K562 (cell line): Measurements from ENCODE around the gene ACTR5. TPM values are rescaled to one million over a fixed set of nuclear protein-coding genes. Genes with fewer than 3 reads are reported as not detected.

ENCODE experiments used
- ATAC-seq: fragments of 200-7000 bp; cut with Tn5 transposase; 3 replicates; pipeline ENCODE4 v1.9.1; 2020; ENCODE audit warnings: moderate library complexity
- BruUV-seq: library from RNA; stranded (reverse); fragments of 400-500 nt; replicated peaks from 2 replicates; lab custom pipeline; 2021; lab: Mats Ljungman, UMichigan
- CTCF ChIA-PET: fragments of 300-600 bp; formaldehyde crosslinking; extraction: SDS; loops from one replicate; lab custom pipeline; 2021; ENCODE audit warnings: low intra/inter-chr PET ratio; lab: Yijun Ruan, JAX
- POLR2A ChIA-PET: fragments of 300-600, 350-650 bp; sonication (Branson Sonifier 250); formaldehyde crosslinking; extraction: SDS; loops from one replicate; lab custom pipeline; 2021; ENCODE audit warnings: antibody characterized with exemption, inconsistent platforms; lab: Yijun Ruan, JAX
- DNase-seq, 4 experiments: peaks; one replicate each; pipeline versions ENCODE4 v3.0.0 to v3.0.0-alpha.2; 2011 to 2018; ENCODE audit warnings: low spot score in 3 of 4, mixed read lengths in 3 of 4; ENCODE audit errors: extremely low read depth in 1 of 4
- FAIRE-seq: peaks from 2 replicates; lab custom pipeline; 2011; peaks lifted over from hg19 to GRCh38; lab: Jason Lieb, UNC
- H2AFZ ChIP-seq: 2 replicates; pipeline ENCODE4 v1.6.0; 2011; ENCODE audit warnings: low read depth, low read length, control low read depth, inconsistent platforms
- H3K27ac ChIP-seq: fragments of 200-600 bp; 3 replicates; pipeline ENCODE4 v1.8.0; 2011; ENCODE audit warnings: low read depth, mild to moderate bottlenecking, control low read depth, inconsistent platforms, low read length, moderate library complexity, mixed read lengths; ENCODE audit errors: extremely low read depth
- H3K27me3 ChIP-seq, 2 experiments: fragments of 300-600 bp in 1 of 2; 2 replicates in 1 of 2; 3 replicates in 1 of 2; pipeline versions ENCODE4 v1.6.0 to v1.8.0; 2011; ENCODE audit warnings: inconsistent platforms in 2 of 2, low read length in 2 of 2, mild to moderate bottlenecking in 1 of 2, mixed read lengths in 1 of 2, moderate library complexity in 1 of 2; ENCODE audit not compliant: control insufficient read depth in 2 of 2, insufficient read depth in 2 of 2
- H3K36me3 ChIP-seq: fragments of 300-600 bp; 3 replicates; pipeline ENCODE4 v1.8.0; 2011; ENCODE audit warnings: mild to moderate bottlenecking, low read length, inconsistent platforms; ENCODE audit not compliant: control insufficient read depth, insufficient read depth
- H3K4me1 ChIP-seq, 2 experiments: fragments of 200-600 bp in 1 of 2; replicated peaks in 1 of 2; 2 replicates in 1 of 2; 3 replicates in 1 of 2; pipeline versions ENCODE4 v1.5.1 to v1.8.0; 2011; ENCODE audit warnings: inconsistent platforms in 2 of 2, low read length in 2 of 2, mild to moderate bottlenecking in 1 of 2, mixed read lengths in 1 of 2, moderate library complexity in 1 of 2; ENCODE audit not compliant: control insufficient read depth in 2 of 2, insufficient read depth in 2 of 2
- H3K4me2 ChIP-seq: 2 replicates; pipeline ENCODE4 v1.6.1; 2011; ENCODE audit warnings: low read length, control low read depth, inconsistent platforms, mixed read lengths; ENCODE audit not compliant: insufficient read depth
- H3K4me3 ChIP-seq: fragments of 200-600 bp; sonication (generic), shearing (Covaris generic); 2 replicates; pipeline ENCODE4 v1.5.1; 2016; ENCODE audit warnings: control low read depth, inconsistent platforms
- H3K79me2 ChIP-seq: fragments of 200-600 bp; 3 replicates; pipeline ENCODE4 v1.8.0; 2011; ENCODE audit warnings: low read length, inconsistent platforms; ENCODE audit not compliant: control insufficient read depth, insufficient read depth
- H3K9ac ChIP-seq, 2 experiments: 2 replicates each; pipeline versions ENCODE4 v1.6.0 to v1.6.1; 2011; ENCODE audit warnings: low read depth in 2 of 2, low read length in 2 of 2, control low read depth in 1 of 2, inconsistent platforms in 1 of 2, mild to moderate bottlenecking in 1 of 2, mixed read lengths in 1 of 2; ENCODE audit not compliant: insufficient read depth in 1 of 2
- H3K9me1 ChIP-seq: one replicate; pipeline ENCODE4 v1.6.0; 2011; ENCODE audit warnings: inconsistent platforms, mild to moderate bottlenecking, low read length, moderate library complexity; ENCODE audit not compliant: control insufficient read depth, insufficient read depth
- H3K9me3 ChIP-seq: replicated peaks from 2 replicates; pipeline ENCODE4 v1.5.1; 2011; ENCODE audit warnings: low read depth, low read length, inconsistent platforms; ENCODE audit not compliant: control insufficient read depth, insufficient read depth
- H4K20me1 ChIP-seq: replicated peaks from 2 replicates; pipeline ENCODE4 v1.6.1; 2011; ENCODE audit warnings: low read length, inconsistent platforms, mixed read lengths; ENCODE audit not compliant: control insufficient read depth, insufficient read depth
- CREBBP ChIP-seq: IDR thresholded peaks from one replicate; pipeline ENCODE4 v1.6.1; 2012; ENCODE audit warnings: low read depth, mild to moderate bottlenecking, control low read depth, inconsistent platforms, low read length
- ELF1 ChIP-seq: fragments of 200-800 bp; sonication (Bioruptor generic); IDR thresholded peaks from 2 replicates; pipeline ENCODE4 v1.6.1; 2016; ENCODE audit warnings: missing genetic modification characterization, missing compliant biosample characterization
- PHF8 ChIP-seq: fragments of 200-600 bp; sonication (generic); IDR thresholded peaks from 2 replicates; pipeline ENCODE4 v1.6.1; 2012; ENCODE audit warnings: mixed run types, mild to moderate bottlenecking, inconsistent platforms, low read length, moderate library complexity, borderline replicate concordance
- RBBP5 ChIP-seq: fragments of 200-600 bp; sonication (generic); IDR thresholded peaks from 2 replicates; pipeline ENCODE4 v1.6.1; 2012; ENCODE audit warnings: borderline replicate concordance, mild to moderate bottlenecking, low read length, control low read depth, inconsistent platforms; ENCODE audit not compliant: insufficient read depth, poor library complexity, severe bottlenecking
- RHOXF2B ChIP-seq: fragments of 250-450 bp; sonication (Bioruptor Pico); conservative IDR thresholded peaks from 2 replicates; pipeline ENCODE4 v1.5.1; 2021
- TRIM24 ChIP-seq, 2 experiments: fragments of 450-650 bp; IDR thresholded peaks; 2 replicates each; pipeline ENCODE4 v1.6.1; 2016
- XRCC5 ChIP-seq: fragments of 200-400 bp; formaldehyde crosslinking; IDR thresholded peaks from 2 replicates; pipeline ENCODE4 v1.6.1; 2017; ENCODE audit warnings: low read depth, mild to moderate bottlenecking, low read length
- ZBTB26 ChIP-seq: fragments of 450-650 bp; formaldehyde crosslinking; IDR thresholded peaks from 2 replicates; pipeline ENCODE4 v1.4.0; 2022; ENCODE audit warnings: missing genetic modification characterization
- ZNF778 ChIP-seq: fragments of 450-650 bp; formaldehyde crosslinking; IDR thresholded peaks from 2 replicates; pipeline ENCODE4 v1.4.0; 2020; ENCODE audit warnings: mild to moderate bottlenecking, moderate library complexity
- WGBS: fragments of 100-300 bp; shearing (Covaris generic); methylation state at CpG from one replicate; pipeline ENCODE4 v1.1.6; 2016; ENCODE audit warnings: low coverage, mixed read lengths; ENCODE audit not compliant: insufficient coverage; ENCODE audit errors: missing lambda C conversion rate; 5-methylcytosine and 5-hydroxymethylcytosine counted together
- in situ Hi-C: fragments of 300-500 bp; cut with MboI; formaldehyde crosslinking; loops from 4 replicates; pipeline ENCODE4 v1.15.0; 2018; ENCODE audit warnings: inconsistent platforms, mixed read lengths
- intact Hi-C: fragments of 100-400 bp; cut with micrococcal nuclease; formaldehyde crosslinking; loops from 2 replicates; pipeline ENCODE4 v1.14.2; 2022
- polyA plus RNA-seq, 8 experiments: library from polyadenylated mRNA; depleted of rRNA in 4 of 8; stranded (reverse) in 5 of 8; unstranded in 3 of 8; fragments of >200 nt; fragmentation: Nextera tagmentation in 2 of 8; fragmentation: Illumina TruSeq in 1 of 8; extraction: Ambion mirVana in 2 of 8; extraction: Trizol in 1 of 8; gene quantifications; 2 replicates each; pipeline versions ENCODE4 v1.2.1 to v1.2.3, GENCODE V29; 2011 to 2014; ENCODE audit warnings: inconsistent platforms in 1 of 8, missing spikeins in 1 of 8
- total RNA-seq, 7 experiments: library from RNA; depleted of rRNA in 6 of 7; stranded (reverse); fragments of >200 nt in 6 of 7; fragmentation: Illumina TruSeq in 2 of 7; extraction: Trizol in 2 of 7; gene quantifications; 2 replicates each; pipeline versions ENCODE4 v1.2.1 to v1.2.3, GENCODE V29; 2011 to 2021; ENCODE audit warnings: low replicate concordance in 1 of 7
- TF ChIP-seq, protein P1 (sequence below): fragments of 450-650 bp; formaldehyde crosslinking; IDR thresholded peaks from 2 replicates; pipeline ENCODE4 v1.4.0; 2022; ENCODE audit warnings: mild to moderate bottlenecking, moderate library complexity
- TF ChIP-seq, protein P2 (sequence below): fragments of 450-650 bp; formaldehyde crosslinking; IDR thresholded peaks from 2 replicates; pipeline ENCODE4 v1.4.0; 2020; ENCODE audit warnings: mild to moderate bottlenecking

Gene ACTR5
- total and polyA plus RNA-seq, 9 of the 15 experiments (the other 6 are each of a cell fraction or from before 2014, with no cell fraction given): 0.93 to 18.8 (median 12.9) TPM

GRCh38 chr20:38703526-38703925 is 44.7 kb upstream of the ACTR5 start:
- Histone ChIP-seq H2AFZ (no peak overlapping the region), H3K9me1 (peaks cover 2% of the 10 kb centered on the region), H3K4me3 (no peak overlapping the region), H3K4me2 (no peak overlapping the region), H3K79me2 (no peaks in the 10 kb centered on the region), H3K36me3 (no peaks in the 10 kb centered on the region), H4K20me1 (peaks cover 12% of the 10 kb centered on the region; the same call in 1 of the 2 replicates), H3K27ac (no peak overlapping the region), H3K9ac (no peak overlapping the region), H3K4me1 (no peaks in the 10 kb centered on the region), H3K27me3 (peaks cover 37 to 82% of the 10 kb centered on the region in 2 experiments), H3K9me3 (no peaks in the 10 kb centered on the region)
- FAIRE-seq: no peak
- no peak for ATAC-seq
- BruUV-seq: no TSS peak
- in situ Hi-C loops (no loop called here), intact Hi-C loops (no loop called here)
- POLR2A ChIA-PET: interaction anchor here (3.0 kb wide), 1 partner anchor 11 kb away, joined by 11 read pairs; no protein-coding TSS in a partner anchor
- DNase-seq: no peak
- TF ChIP-seq RBBP5: no peak
- no peak for TF ChIP-seq PHF8
- no peak for TF ChIP-seq ZBTB26 (CRISPR knock-in tag)
- TF ChIP-seq, protein P1, sequence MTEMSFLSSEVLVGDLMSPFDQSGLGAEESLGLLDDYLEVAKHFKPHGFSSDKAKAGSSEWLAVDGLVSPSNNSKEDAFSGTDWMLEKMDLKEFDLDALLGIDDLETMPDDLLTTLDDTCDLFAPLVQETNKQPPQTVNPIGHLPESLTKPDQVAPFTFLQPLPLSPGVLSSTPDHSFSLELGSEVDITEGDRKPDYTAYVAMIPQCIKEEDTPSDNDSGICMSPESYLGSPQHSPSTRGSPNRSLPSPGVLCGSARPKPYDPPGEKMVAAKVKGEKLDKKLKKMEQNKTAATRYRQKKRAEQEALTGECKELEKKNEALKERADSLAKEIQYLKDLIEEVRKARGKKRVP (CRISPR knock-in tag): no peak
- TF ChIP-seq CREBBP: no peak
- no peak for TF ChIP-seq RHOXF2B (CRISPR knock-in tag)
- no peak for TF ChIP-seq TRIM24 (IDR thresholded peaks at IDR 0.05)
- TF ChIP-seq, protein P2, sequence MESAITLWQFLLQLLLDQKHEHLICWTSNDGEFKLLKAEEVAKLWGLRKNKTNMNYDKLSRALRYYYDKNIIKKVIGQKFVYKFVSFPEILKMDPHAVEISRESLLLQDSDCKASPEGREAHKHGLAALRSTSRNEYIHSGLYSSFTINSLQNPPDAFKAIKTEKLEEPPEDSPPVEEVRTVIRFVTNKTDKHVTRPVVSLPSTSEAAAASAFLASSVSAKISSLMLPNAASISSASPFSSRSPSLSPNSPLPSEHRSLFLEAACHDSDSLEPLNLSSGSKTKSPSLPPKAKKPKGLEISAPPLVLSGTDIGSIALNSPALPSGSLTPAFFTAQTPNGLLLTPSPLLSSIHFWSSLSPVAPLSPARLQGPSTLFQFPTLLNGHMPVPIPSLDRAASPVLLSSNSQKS (CRISPR knock-in tag): no peak
- TF ChIP-seq XRCC5: no peak
- TF ChIP-seq ZNF778: no peak
- TF ChIP-seq ELF1: no peak
- 0% methylated on average over 3 of the region's 3 CpGs for WGBS
- CTCF ChIA-PET: no interaction called here
